Peyer's patch (tissue), 4 donors: ENCODE results near the gene ASTN1.

Experiments
- POLR2A ChIP-seq, 2 donors: fragments of 450-650 bp; IDR thresholded peaks; one replicate each; pipeline ENCODE4 v1.5.1; 2017; ENCODE audit warnings: antibody characterized with exemption in 2 of 2, mild to moderate bottlenecking in 2 of 2, moderate library complexity in 2 of 2
- TF ChIP-seq, protein P1 (sequence below), 6 experiments: fragments of 450-650 bp in 4 of 6; fragments of 200-600 bp in 2 of 6; sonication (generic) in 1 of 6; IDR thresholded peaks; one replicate each; pipeline ENCODE4 v1.5.1; 2017 to 2019; ENCODE audit warnings: antibody characterized with exemption in 6 of 6, mild to moderate bottlenecking in 3 of 6, moderate library complexity in 1 of 6

DNA sequence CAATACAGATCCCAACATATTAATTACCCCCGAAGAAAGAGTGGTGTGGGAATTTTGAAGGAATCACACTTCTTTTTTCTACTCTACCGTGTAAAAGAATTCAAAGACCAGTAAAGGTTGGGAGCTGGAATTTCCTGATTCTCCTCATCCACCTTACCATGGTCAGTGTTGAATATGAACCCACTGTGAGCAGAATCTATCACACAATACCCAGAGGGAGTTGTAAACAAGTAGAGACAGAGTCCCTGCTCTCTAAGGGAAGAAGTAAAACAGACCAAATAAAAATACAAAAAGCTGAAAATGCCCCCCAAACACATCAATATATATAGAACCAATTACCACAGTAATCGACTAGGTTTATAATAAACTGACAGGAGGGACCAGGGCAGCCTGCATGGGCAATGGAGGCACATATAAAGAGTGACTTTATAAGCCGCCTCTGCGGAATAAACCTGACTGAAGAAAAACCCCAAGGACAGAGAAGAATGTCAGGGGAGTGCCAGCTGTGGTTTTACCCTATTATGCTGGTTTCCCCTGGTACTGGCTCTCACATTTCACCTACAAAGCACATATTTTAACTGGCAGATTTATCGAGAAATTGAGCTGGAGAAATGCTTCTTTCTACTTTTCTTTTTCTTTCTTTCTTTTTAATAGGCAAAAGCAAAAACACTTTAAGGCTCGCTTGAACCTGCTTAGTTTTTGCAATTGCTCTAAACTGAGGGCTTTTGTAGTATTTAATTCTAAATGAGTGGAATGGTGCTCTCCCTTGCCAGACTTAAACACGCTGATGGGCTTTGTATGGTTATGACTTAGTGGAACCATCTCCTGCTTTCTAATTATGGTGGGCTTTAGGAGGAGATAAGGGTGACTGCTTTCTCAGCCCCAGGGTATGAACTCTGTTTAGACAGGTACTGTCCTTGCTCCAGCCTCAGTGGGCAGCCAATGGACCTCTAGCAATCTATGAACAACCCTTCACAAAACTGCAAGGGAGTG is 244.8 kb downstream of the ASTN1 start:
- TF ChIP-seq, protein P1, sequence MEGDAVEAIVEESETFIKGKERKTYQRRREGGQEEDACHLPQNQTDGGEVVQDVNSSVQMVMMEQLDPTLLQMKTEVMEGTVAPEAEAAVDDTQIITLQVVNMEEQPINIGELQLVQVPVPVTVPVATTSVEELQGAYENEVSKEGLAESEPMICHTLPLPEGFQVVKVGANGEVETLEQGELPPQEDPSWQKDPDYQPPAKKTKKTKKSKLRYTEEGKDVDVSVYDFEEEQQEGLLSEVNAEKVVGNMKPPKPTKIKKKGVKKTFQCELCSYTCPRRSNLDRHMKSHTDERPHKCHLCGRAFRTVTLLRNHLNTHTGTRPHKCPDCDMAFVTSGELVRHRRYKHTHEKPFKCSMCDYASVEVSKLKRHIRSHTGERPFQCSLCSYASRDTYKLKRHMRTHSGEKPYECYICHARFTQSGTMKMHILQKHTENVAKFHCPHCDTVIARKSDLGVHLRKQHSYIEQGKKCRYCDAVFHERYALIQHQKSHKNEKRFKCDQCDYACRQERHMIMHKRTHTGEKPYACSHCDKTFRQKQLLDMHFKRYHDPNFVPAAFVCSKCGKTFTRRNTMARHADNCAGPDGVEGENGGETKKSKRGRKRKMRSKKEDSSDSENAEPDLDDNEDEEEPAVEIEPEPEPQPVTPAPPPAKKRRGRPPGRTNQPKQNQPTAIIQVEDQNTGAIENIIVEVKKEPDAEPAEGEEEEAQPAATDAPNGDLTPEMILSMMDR (IDR thresholded peaks at IDR 0.05), result no peak
- TF ChIP-seq POLR2A (IDR thresholded peaks at IDR 0.05), result no peak
